ENCODE measurements around the gene GRIP2.
A peak's percentile ranks its signal among the peaks of the same experiment; 100 is the strongest.

GRIP2 gene

GRCh38 chr3:14548321-14548729 is 8.2 kb upstream of the GRIP2 start (continued):
- TF ChIP-seq ZBTB20 (tag by site-specific recombination; IDR thresholded peaks at IDR 0.05) (no peak), ZBTB17 (tag by site-specific recombination; IDR thresholded peaks at IDR 0.05) (peak; percentile 58), PRDM10 (tag by site-specific recombination; IDR thresholded peaks at IDR 0.05) (peak; percentile 23; the same call in 1 of the 2 replicates), ZNF2 (tag by site-specific recombination; IDR thresholded peaks at IDR 0.05) (peak; percentile 95), ZNF777 (tag by site-specific recombination; IDR thresholded peaks at IDR 0.05; ENCODE audit: borderline replicate concordance) (no peak), GLIS2 (tag by site-specific recombination; IDR thresholded peaks at IDR 0.05) (no peak), ZNF660 (tag by site-specific recombination; IDR thresholded peaks at IDR 0.05) (peak; percentile 76; the same call in 1 of the 2 replicates), ZNF10 (tag by site-specific recombination; IDR thresholded peaks at IDR 0.05) (peak; percentile 75; the same call in 1 of the 2 replicates), REST (tag by site-specific recombination; IDR thresholded peaks at IDR 0.05) (no peak), ZNF623 (tag by site-specific recombination; IDR thresholded peaks at IDR 0.05) (no peak), ZNF366 (tag by site-specific recombination; conservative IDR thresholded peaks at IDR 0.05) (no peak), HIC1 (tag by site-specific recombination; IDR thresholded peaks at IDR 0.05) (no peak; the same call in 1 of the 2 replicates)

- no peaks in the 10 kb centered on the region for H3K4me1 ChIP-seq (ENCODE audit: control insufficient read depth, insufficient read depth, low read length)
- no peaks in the 10 kb centered on the region for H3K9me3 ChIP-seq (ENCODE audit: control insufficient read depth, insufficient read depth, low read depth, low read length)
- no peak overlapping the region for H3K27ac ChIP-seq (ENCODE audit: extremely low read depth, low read depth, low read length)
- ChIA-PET POLR2A (no interaction called here), CTCF (interaction anchor here (0.5 to 5.2 kb wide), 24 partner anchors 9 to 651 kb away, joined by 3 to 34 read pairs (median 4); no protein-coding TSS in a partner anchor)
- no peak for TF ChIP-seq ZNF157 (tag by site-specific recombination; IDR thresholded peaks at IDR 0.05)
- TF ChIP-seq ZNF211 (tag by site-specific recombination; IDR thresholded peaks at IDR 0.05; ENCODE audit: low read depth): no peak
- no peak for TF ChIP-seq ZNF138 (tag by site-specific recombination; IDR thresholded peaks at IDR 0.05; ENCODE audit: borderline replicate concordance)
- no peak overlapping the region for H3K4me3 ChIP-seq (ENCODE audit: low read depth, low read length)
- no peaks in the 10 kb centered on the region for H3K36me3 ChIP-seq (ENCODE audit: control insufficient read depth in 2 of 2, insufficient read depth in 1 of 2, low read length in 2 of 2)
Observed at GRCh38 chr3:14547693-14548092, 7.6 kb upstream of the GRIP2 start.
